Sigmoid colon (tissue), 4 donors: Measurements from ENCODE around the gene PRKAG2.

Source experiments
- EP300 ChIP-seq, 4 donors: sonication (generic); formaldehyde crosslinking; IDR thresholded peaks; one replicate each; pipeline ENCODE4 v1.6.1; 2017; ENCODE audit warnings: antibody characterized with exemption in 4 of 4
- POLR2A ChIP-seq, 2 donors: fragments of 450-650 bp; IDR thresholded peaks; one replicate each; pipeline ENCODE4 v1.6.1; 2016; ENCODE audit warnings: antibody characterized with exemption in 2 of 2, mild to moderate bottlenecking in 2 of 2, moderate library complexity in 2 of 2
- POLR2AphosphoS5 ChIP-seq, 4 donors: sonication (generic); formaldehyde crosslinking; IDR thresholded peaks; one replicate each; pipeline ENCODE4 v1.6.1; 2017; ENCODE audit warnings: antibody characterized with exemption in 4 of 4
- TF ChIP-seq, protein P1 (sequence below), 4 experiments: fragments of 450-650 bp in 3 of 4; fragments of 200-600 bp in 1 of 4; IDR thresholded peaks; one replicate each; pipeline ENCODE4 v1.5.1; 2016 to 2019; ENCODE audit warnings: antibody characterized with exemption in 4 of 4, mild to moderate bottlenecking in 3 of 4, moderate library complexity in 2 of 4

DNA sequence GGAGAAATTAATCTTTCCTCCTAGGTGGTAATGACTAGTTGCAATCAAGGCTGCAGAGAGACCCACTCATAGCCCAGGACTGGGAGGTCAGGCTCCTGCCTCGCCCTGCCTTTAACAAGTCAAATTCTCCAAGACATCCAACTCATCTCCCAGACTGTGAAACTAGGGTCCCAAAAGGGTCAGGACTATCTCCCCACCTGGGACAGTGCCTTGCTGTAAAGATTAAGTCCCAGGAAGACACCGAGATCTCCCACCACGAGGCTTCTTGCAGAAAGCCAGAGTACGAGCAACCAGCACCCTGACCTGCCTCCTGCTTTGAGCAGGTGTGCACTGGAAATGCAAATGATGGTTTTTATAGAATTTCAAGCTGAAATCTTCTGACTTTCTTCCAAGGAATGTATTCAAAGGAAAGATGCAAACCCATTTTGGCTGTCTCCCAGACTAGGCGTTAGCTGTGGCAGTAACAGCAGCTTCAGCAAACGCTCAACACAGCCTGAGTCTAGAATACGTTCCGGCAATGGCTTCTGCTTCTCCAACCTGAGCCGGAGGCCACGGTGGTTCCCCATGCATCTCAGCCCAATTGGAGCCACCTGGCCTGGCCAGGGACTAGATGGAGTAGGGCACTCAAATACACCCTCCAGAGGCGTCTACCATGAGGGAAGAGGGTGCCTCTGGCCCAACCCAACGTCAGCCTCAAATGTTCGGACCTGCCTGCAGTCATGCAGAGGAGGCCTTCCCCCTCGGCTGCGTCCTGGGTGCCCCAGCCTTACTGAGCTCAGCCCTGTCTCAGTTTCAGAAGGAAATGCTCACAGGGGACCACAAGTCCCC is 170.4 kb downstream of the PRKAG2 start:
- TF ChIP-seq, protein P1, sequence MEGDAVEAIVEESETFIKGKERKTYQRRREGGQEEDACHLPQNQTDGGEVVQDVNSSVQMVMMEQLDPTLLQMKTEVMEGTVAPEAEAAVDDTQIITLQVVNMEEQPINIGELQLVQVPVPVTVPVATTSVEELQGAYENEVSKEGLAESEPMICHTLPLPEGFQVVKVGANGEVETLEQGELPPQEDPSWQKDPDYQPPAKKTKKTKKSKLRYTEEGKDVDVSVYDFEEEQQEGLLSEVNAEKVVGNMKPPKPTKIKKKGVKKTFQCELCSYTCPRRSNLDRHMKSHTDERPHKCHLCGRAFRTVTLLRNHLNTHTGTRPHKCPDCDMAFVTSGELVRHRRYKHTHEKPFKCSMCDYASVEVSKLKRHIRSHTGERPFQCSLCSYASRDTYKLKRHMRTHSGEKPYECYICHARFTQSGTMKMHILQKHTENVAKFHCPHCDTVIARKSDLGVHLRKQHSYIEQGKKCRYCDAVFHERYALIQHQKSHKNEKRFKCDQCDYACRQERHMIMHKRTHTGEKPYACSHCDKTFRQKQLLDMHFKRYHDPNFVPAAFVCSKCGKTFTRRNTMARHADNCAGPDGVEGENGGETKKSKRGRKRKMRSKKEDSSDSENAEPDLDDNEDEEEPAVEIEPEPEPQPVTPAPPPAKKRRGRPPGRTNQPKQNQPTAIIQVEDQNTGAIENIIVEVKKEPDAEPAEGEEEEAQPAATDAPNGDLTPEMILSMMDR (IDR thresholded peaks at IDR 0.05) = no peak
- TF ChIP-seq POLR2AphosphoS5 (IDR thresholded peaks at IDR 0.05) = no peak
- no peak for TF ChIP-seq EP300 (IDR thresholded peaks at IDR 0.05)
- no peak for TF ChIP-seq POLR2A (IDR thresholded peaks at IDR 0.05)
